ENCODE results near the gene UBE2E1.

- TF ChIP-seq CTCF (IDR thresholded peaks at IDR 0.05) (no peak), POLR2A (IDR thresholded peaks at IDR 0.05) (no peak), POLR2AphosphoS5 (IDR thresholded peaks at IDR 0.05) (no peak), EP300 (IDR thresholded peaks at IDR 0.05) (no peak)
Observed at GRCh38 chr3:23796518-23796917, 9.2 kb upstream of the UBE2E1 start.

Data from stomach (tissue), 4 donors.